ENCODE results near the gene ALOX15B. TPM values are rescaled to one million over a fixed set of nuclear protein-coding genes. Genes with fewer than 3 reads are reported as not detected.

Gene ALOX15B
- total RNA-seq, 1 donor from 2014 or later, result under 0.01 TPM

Small RNA genes lying within 50 kb of the gene (small RNA-seq; reads per million reads assigned to genes)
- gene MIR4314, result not detected

Other genes starting within 250 kb of the ALOX15B start
- 15.1 TPM for gene KDM6B, start 204.8 kb upstream of the ALOX15B start, total RNA-seq
- 1.2 TPM for gene TMEM88, start 184.0 kb upstream of the ALOX15B start, total RNA-seq
- gene NAA38, start 181.5 kb upstream of the ALOX15B start, total RNA-seq, result 30.2 TPM
- gene CYB5D1, start 181.1 kb upstream of the ALOX15B start, total RNA-seq, result 15.1 TPM
- gene CHD3, start 150.3 kb upstream of the ALOX15B start, total RNA-seq, result 276 TPM
- gene RNF227, start 122.8 kb upstream of the ALOX15B start, total RNA-seq, result 8.2 TPM
- gene KCNAB3, start 109.2 kb upstream of the ALOX15B start, total RNA-seq, result 1.2 TPM
- 14.3 TPM for gene TRAPPC1, start 107.1 kb upstream of the ALOX15B start, total RNA-seq
- gene CNTROB, start 106.9 kb upstream of the ALOX15B start, total RNA-seq, result 25.3 TPM
- under 0.01 TPM for gene GUCY2D, start 36.4 kb upstream of the ALOX15B start, total RNA-seq
- not detected for gene ALOX12B, start 48.7 kb downstream of the ALOX15B start, total RNA-seq
- 0.82 TPM for gene ALOXE3, start 79.5 kb downstream of the ALOX15B start, total RNA-seq
- 1.2 TPM for gene HES7, start 85.0 kb downstream of the ALOX15B start, total RNA-seq
- gene PER1, start 113.3 kb downstream of the ALOX15B start, total RNA-seq, result 6.5 TPM
- 23.6 TPM for gene VAMP2, start 123.9 kb downstream of the ALOX15B start, total RNA-seq
- 23.6 TPM for gene TMEM107, start 137.3 kb downstream of the ALOX15B start, total RNA-seq
- gene BORCS6, start 151.1 kb downstream of the ALOX15B start, total RNA-seq, result 7.7 TPM
- 3.7 TPM for gene AURKB, start 171.5 kb downstream of the ALOX15B start, total RNA-seq
- 9.8 TPM for gene CTC1, start 209.0 kb downstream of the ALOX15B start, total RNA-seq
- 22.8 TPM for gene PFAS, start 210.2 kb downstream of the ALOX15B start, total RNA-seq
- 6.1 TPM for gene RANGRF, start 249.6 kb downstream of the ALOX15B start, total RNA-seq

Data from frontal cortex (tissue), 1 donor.